Neural progenitor cell (in vitro differentiated cells): ENCODE results near the gene CD99L2. TPM values are rescaled to one million over a fixed set of nuclear protein-coding genes. Genes with fewer than 3 reads are reported as not detected.

Source experiments
- DNase-seq: peaks from one replicate; pipeline ENCODE4 v3.0.0-alpha.2; 2016; ENCODE audit warnings: low spot score
- H2AFZ ChIP-seq: fragments of 200-600 bp; sonication (generic); replicated peaks from 2 replicates; pipeline ENCODE4 v1.6.1; 2016; ENCODE audit warnings: antibody characterized with exemption
- H3F3A ChIP-seq: fragments of 200-600 bp; sonication (generic); 2 replicates; pipeline ENCODE4 v1.6.1; 2016; ENCODE audit warnings: antibody characterized with exemption, low read depth
- H3K27ac ChIP-seq: fragments of 200-600 bp; sonication (generic); 2 replicates; pipeline ENCODE4 v1.5.1; 2016; ENCODE audit warnings: mild to moderate bottlenecking
- H3K27me3 ChIP-seq: fragments of 200-600 bp; sonication (generic); 2 replicates; pipeline ENCODE4 v1.6.1; 2016; ENCODE audit warnings: mild to moderate bottlenecking, moderate library complexity
- H3K36me3 ChIP-seq: fragments of 200-600 bp; sonication (generic); 2 replicates; pipeline ENCODE4 v1.5.1; 2016
- H3K4me1 ChIP-seq: fragments of 200-600 bp; sonication (generic); 2 replicates; pipeline ENCODE4 v1.6.1; 2016; ENCODE audit warnings: mixed run types
- H3K4me2 ChIP-seq: fragments of 200-600 bp; sonication (generic); 2 replicates; pipeline ENCODE4 v1.6.1; 2016
- H3K4me3 ChIP-seq: fragments of 200-600 bp; sonication (generic); 2 replicates; pipeline ENCODE4 v1.5.1; 2016
- H3K79me2 ChIP-seq: fragments of 200-600 bp; sonication (generic); 2 replicates; pipeline ENCODE4 v1.6.1; 2016; ENCODE audit warnings: low read depth
- H3K9ac ChIP-seq: fragments of 200-600 bp; sonication (generic); 2 replicates; pipeline ENCODE4 v1.6.1; 2016
- H3K9me3 ChIP-seq: fragments of 200-600 bp; sonication (generic); 2 replicates; pipeline ENCODE4 v1.5.1; 2016; ENCODE audit warnings: low read depth
- H4K20me1 ChIP-seq: fragments of 200-600 bp; sonication (generic); 2 replicates; pipeline ENCODE4 v1.6.1; 2016; ENCODE audit warnings: low read depth
- H3K27ac Mint-ChIP-seq: 3 replicates; pipeline ENCODE4 v1.8.0; 2021; ENCODE audit warnings: mixed read lengths
- H3K27me3 Mint-ChIP-seq: 2 replicates; pipeline ENCODE4 v1.8.0; 2022; ENCODE audit warnings: low read depth, mild to moderate bottlenecking, inconsistent platforms, moderate library complexity, mixed read lengths; ENCODE audit not compliant: insufficient read depth
- H3K36me3 Mint-ChIP-seq: 3 replicates; pipeline ENCODE4 v1.8.0; 2021; ENCODE audit warnings: mixed read lengths
- H3K4me1 Mint-ChIP-seq: 3 replicates; pipeline ENCODE4 v1.8.0; 2021; ENCODE audit warnings: mixed read lengths
- H3K4me3 Mint-ChIP-seq: 3 replicates; pipeline ENCODE4 v1.8.0; 2021; ENCODE audit warnings: mild to moderate bottlenecking, moderate library complexity, mixed read lengths
- H3K9me3 Mint-ChIP-seq: 3 replicates; pipeline ENCODE4 v1.8.0; 2020; ENCODE audit warnings: mixed read lengths
- CTCF ChIP-seq: fragments of 200-600 bp; sonication (generic); IDR thresholded peaks from 2 replicates; pipeline ENCODE4 v1.5.1; 2017; ENCODE audit warnings: antibody characterized with exemption, mild to moderate bottlenecking
- EZH2 ChIP-seq: fragments of 200-600 bp; sonication (generic); IDR thresholded peaks from 2 replicates; pipeline ENCODE4 v1.6.1; 2017; ENCODE audit warnings: antibody characterized with exemption, mild to moderate bottlenecking, moderate library complexity
- EZH2phosphoT487 ChIP-seq: fragments of 200-600 bp; sonication (generic); IDR thresholded peaks from 2 replicates; pipeline ENCODE4 v1.6.1; 2017; ENCODE audit warnings: antibody characterized with exemption
- total RNA-seq: library from RNA; depleted of rRNA; stranded (reverse); fragments of >200 nt; gene quantifications from 2 replicates; pipeline ENCODE4 v1.2.3, GENCODE V29; 2015; ENCODE audit warnings: low replicate concordance

Gene CD99L2
- total RNA-seq, 1 donor from 2014 or later = 24.7 TPM

GRCh38 chrX:150821971-150822370 lies 76.5 kb downstream of the CD99L2 start:
- Histone ChIP-seq H3F3A (no peaks in the 10 kb centered on the region), H3K9me3 (peaks cover 12% of the 10 kb centered on the region), H3K9ac (no peak overlapping the region), H3K27ac (no peak overlapping the region), H3K4me3 (no peak overlapping the region), H4K20me1 (no peaks in the 10 kb centered on the region), H3K27me3 (no peaks in the 10 kb centered on the region), H3K79me2 (no peaks in the 10 kb centered on the region), H2AFZ (no peak overlapping the region), H3K4me1 (no peaks in the 10 kb centered on the region), H3K4me2 (no peak overlapping the region), H3K36me3 (no peaks in the 10 kb centered on the region)
- no peak for TF ChIP-seq EZH2phosphoT487
- no peak for TF ChIP-seq CTCF
- TF ChIP-seq EZH2 = no peak
- DNase-seq = no peak
- Mint-ChIP-seq H3K9me3 (peaks cover 17% of the 10 kb centered on the region), H3K4me3 (no peak overlapping the region), H3K4me1 (no peaks in the 10 kb centered on the region), H3K27me3 (no peaks in the 10 kb centered on the region), H3K36me3 (peaks cover 14% of the 10 kb centered on the region), H3K27ac (no peak overlapping the region)

- Histone ChIP-seq H3K9me3 (no peaks in the 10 kb centered on the region), H3K4me3 (no peak overlapping the region), H3K4me2 (no peak overlapping the region), H2AFZ (no peak overlapping the region), H3K4me1 (no peaks in the 10 kb centered on the region), H4K20me1 (no peaks in the 10 kb centered on the region), H3K36me3 (no peaks in the 10 kb centered on the region), H3K9ac (no peak overlapping the region), H3K27me3 (no peaks in the 10 kb centered on the region), H3K79me2 (no peaks in the 10 kb centered on the region), H3F3A (no peaks in the 10 kb centered on the region), H3K27ac (no peak overlapping the region)
- TF ChIP-seq EZH2phosphoT487 = no peak
- TF ChIP-seq CTCF = no peak
- TF ChIP-seq EZH2 = no peak
- Mint-ChIP-seq H3K36me3 (peaks cover 12% of the 10 kb centered on the region), H3K4me1 (no peaks in the 10 kb centered on the region), H3K27ac (no peak overlapping the region), H3K27me3 (no peaks in the 10 kb centered on the region), H3K4me3 (no peak overlapping the region), H3K9me3 (no peaks in the 10 kb centered on the region)
- no peak for DNase-seq
These were observed 84.5 kb downstream of the CD99L2 start for GRCh38 chrX:150813922-150814321.

- Histone ChIP-seq H4K20me1 (no peaks in the 10 kb centered on the region), H3K4me1 (no peaks in the 10 kb centered on the region), H3F3A (no peaks in the 10 kb centered on the region), H3K36me3 (no peaks in the 10 kb centered on the region), H3K27ac (no peak overlapping the region), H3K9me3 (no peaks in the 10 kb centered on the region), H3K79me2 (no peaks in the 10 kb centered on the region), H3K4me3 (no peak overlapping the region), H3K4me2 (no peak overlapping the region), H3K27me3 (no peaks in the 10 kb centered on the region), H2AFZ (no peak overlapping the region), H3K9ac (no peak overlapping the region)
- no peak for DNase-seq
- Mint-ChIP-seq H3K27me3 (no peaks in the 10 kb centered on the region), H3K4me3 (no peak overlapping the region), H3K9me3 (peaks cover 2% of the 10 kb centered on the region), H3K27ac (no peak overlapping the region), H3K36me3 (peaks cover 7% of the 10 kb centered on the region), H3K4me1 (no peaks in the 10 kb centered on the region)
- no peak for TF ChIP-seq EZH2phosphoT487
These were observed 91.6 kb downstream of the CD99L2 start for GRCh38 chrX:150806827-150807226.

- H3K27ac ChIP-seq = no peak overlapping the region
- no peak overlapping the region for H2AFZ ChIP-seq
- no peak overlapping the region for H3K4me2 ChIP-seq
- no peaks in the 10 kb centered on the region for H3K36me3 ChIP-seq
- DNase-seq = no peak
- no peaks in the 10 kb centered on the region for H4K20me1 ChIP-seq
- no peaks in the 10 kb centered on the region for H3F3A ChIP-seq
- H3K36me3 Mint-ChIP-seq = peaks cover 7% of the 10 kb centered on the region
- TF ChIP-seq CTCF = no peak
- no peak for TF ChIP-seq EZH2
- no peak for TF ChIP-seq EZH2phosphoT487
- no peaks in the 10 kb centered on the region for H3K4me1 ChIP-seq
- no peaks in the 10 kb centered on the region for H3K4me1 Mint-ChIP-seq
- H3K4me3 ChIP-seq = no peak overlapping the region
- H3K27ac Mint-ChIP-seq = no peak overlapping the region
- H3K9me3 ChIP-seq = no peaks in the 10 kb centered on the region
- H3K27me3 ChIP-seq = no peaks in the 10 kb centered on the region
- no peak overlapping the region for H3K9ac ChIP-seq
- H3K27me3 Mint-ChIP-seq = no peaks in the 10 kb centered on the region
- H3K79me2 ChIP-seq = no peaks in the 10 kb centered on the region
- peaks cover 2% of the 10 kb centered on the region for H3K9me3 Mint-ChIP-seq
- H3K4me3 Mint-ChIP-seq = no peak overlapping the region
These were observed 92.7 kb downstream of the CD99L2 start for GRCh38 chrX:150805736-150806135.
